GM13976 (cell line): Measurements from ENCODE around the gene TFR2.

Experiments used
- DNase-seq: peaks from one replicate; pipeline ENCODE4 v3.0.0; 2012; ENCODE audit warnings: low spot score
- CTCF ChIP-seq: IDR thresholded peaks from 2 replicates; pipeline ENCODE4 v1.5.1; 2012; ENCODE audit warnings: borderline replicate concordance, mild to moderate bottlenecking; ENCODE audit not compliant: insufficient read depth; ENCODE audit errors: extremely low read depth, missing control alignments, control extremely low read depth
- in situ Hi-C: fragments of 300-500 bp; cut with MboI; formaldehyde crosslinking; loops from one replicate; pipeline ENCODE4 v1.12.0; 2022; ENCODE audit warnings: low sequenced_read_pairs, mixed read lengths, inconsistent platforms; ENCODE audit not compliant: unreplicated experiment

The TFR2 gene

GRCh38 chr7:100572281-100572948 lies 68.9 kb downstream of the TFR2 start:
- in situ Hi-C loops = loop anchor here (25.0 kb wide), 1 partner anchor 110 kb away; the partner anchor contains the start of gene SPACDR
- no peak for DNase-seq
- no peak for TF ChIP-seq CTCF

- no peak for DNase-seq
- TF ChIP-seq CTCF = no peak
These were observed 69.6 kb downstream of the TFR2 start for GRCh38 chr7:100571829-100572116.

GRCh38 chr7:100570954-100571828 lies 70.2 kb downstream of the TFR2 start:
- in situ Hi-C loops = loop anchor here (25.0 kb wide), 1 partner anchor 109 kb away; the partner anchor contains the start of gene SPACDR
- no peak for DNase-seq

More at GRCh38 chr7:100571829-100572116, 69.6 kb downstream of the TFR2 start:
- in situ Hi-C loops = loop anchor here (25.0 kb wide), 1 partner anchor 109 kb away; the partner anchor contains the start of gene SPACDR

More at GRCh38 chr7:100570954-100571828, 70.2 kb downstream of the TFR2 start:
- TF ChIP-seq CTCF = no peak
